ENCODE data around the gene ADARB1. TPM values are rescaled to one million over a fixed set of nuclear protein-coding genes. Genes with fewer than 3 reads are reported as not detected.

The ADARB1 gene
- polyA plus RNA-seq, 1 of the 3 experiments (the other 2 are of a cell fraction), result 7.8 TPM

DNA sequence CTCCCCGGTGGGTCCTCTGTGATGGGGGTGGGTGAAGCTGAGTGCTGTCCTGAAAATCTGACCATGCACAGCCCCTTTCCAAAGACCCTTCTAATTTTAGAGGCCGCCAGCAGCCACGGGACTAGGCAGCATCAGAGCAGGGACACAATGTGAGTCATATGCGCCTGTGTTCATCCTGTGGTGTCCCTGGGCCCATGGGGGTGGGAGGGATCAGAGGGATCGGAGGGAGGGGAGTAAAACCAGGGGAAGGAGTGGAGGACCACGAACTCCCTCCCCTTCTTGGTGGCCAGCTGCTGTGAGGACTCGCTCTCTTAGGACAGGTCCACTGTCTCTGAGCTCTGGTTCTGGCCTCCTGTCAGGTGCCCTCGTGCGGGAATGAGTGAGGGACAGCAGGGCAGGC is 61.5 kb downstream of the ADARB1 start:
- Histone ChIP-seq H3K4me1 (ENCODE audit: control insufficient read depth in 1 of 2, insufficient read depth in 2 of 2, low read depth in 1 of 2, low read length in 1 of 2) (peaks cover 0 to 8% of the 10 kb centered on the region in 2 experiments; a peak in 3 of 4 replicates), H3K27ac (ENCODE audit: low read depth in 2 of 2, low read length in 1 of 2) (peak overlapping the region in 1 of 2 experiments; percentile 26; a peak in 1 of 4 replicates), H3K9me3 (no peaks in the 10 kb centered on the region), H3K36me3 (replicated peaks in 1 of 2; ENCODE audit: control insufficient read depth in 1 of 2, insufficient read depth in 2 of 2, low read length in 1 of 2) (no peaks in the 10 kb centered on the region), H3K4me3 (ENCODE audit: low read depth in 2 of 2, low read length in 1 of 2) (no peak overlapping the region), H3K9me2 (no peaks in the 10 kb centered on the region), H3K27me3 (ENCODE audit: insufficient read depth) (no peaks in the 10 kb centered on the region), H2AFZ (ENCODE audit: low read depth) (no peak overlapping the region), H3K4me2 (no peak overlapping the region), H3K79me2 (ENCODE audit: insufficient read depth) (no peaks in the 10 kb centered on the region), H3K9ac (no peak overlapping the region), H3F3A (replicated peaks; ENCODE audit: insufficient read depth) (peaks cover 7% of the 10 kb centered on the region), H4K20me1 (ENCODE audit: insufficient read depth) (no peaks in the 10 kb centered on the region)
- DNase-seq, result no peak
- TF ChIP-seq ELF1 (IDR thresholded peaks at IDR 0.05) (no peak), PBX3 (IDR thresholded peaks at IDR 0.05) (no peak), RXRA (IDR thresholded peaks at IDR 0.05; ENCODE audit: borderline replicate concordance, low read depth) (no peak), ZBTB33 (IDR thresholded peaks at IDR 0.05; ENCODE audit: borderline replicate concordance, low read depth) (no peak), EZH2phosphoT487 (IDR thresholded peaks at IDR 0.05; ENCODE audit: borderline replicate concordance, low read depth) (no peak), NFIC (IDR thresholded peaks at IDR 0.05; ENCODE audit: borderline replicate concordance) (no peak), MXI1 (IDR thresholded peaks at IDR 0.05; ENCODE audit: low read depth, low read length) (no peak), EP300 (IDR thresholded peaks at IDR 0.05; ENCODE audit: borderline replicate concordance in 1 of 2, low read depth in 1 of 2, low read length in 1 of 2) (no peak), JUND (IDR thresholded peaks at IDR 0.05) (no peak), TEAD4 (IDR thresholded peaks at IDR 0.05; ENCODE audit: borderline replicate concordance, insufficient read depth) (no peak), GATA2 (CRISPR knock-in tag; IDR thresholded peaks at IDR 0.05) (no peak), RCOR1 (IDR thresholded peaks at IDR 0.05; ENCODE audit: low read length) (no peak), SIN3A (IDR thresholded peaks at IDR 0.05; ENCODE audit: borderline replicate concordance, low read depth, low read length) (no peak)
- TF ChIP-seq, protein P1, sequence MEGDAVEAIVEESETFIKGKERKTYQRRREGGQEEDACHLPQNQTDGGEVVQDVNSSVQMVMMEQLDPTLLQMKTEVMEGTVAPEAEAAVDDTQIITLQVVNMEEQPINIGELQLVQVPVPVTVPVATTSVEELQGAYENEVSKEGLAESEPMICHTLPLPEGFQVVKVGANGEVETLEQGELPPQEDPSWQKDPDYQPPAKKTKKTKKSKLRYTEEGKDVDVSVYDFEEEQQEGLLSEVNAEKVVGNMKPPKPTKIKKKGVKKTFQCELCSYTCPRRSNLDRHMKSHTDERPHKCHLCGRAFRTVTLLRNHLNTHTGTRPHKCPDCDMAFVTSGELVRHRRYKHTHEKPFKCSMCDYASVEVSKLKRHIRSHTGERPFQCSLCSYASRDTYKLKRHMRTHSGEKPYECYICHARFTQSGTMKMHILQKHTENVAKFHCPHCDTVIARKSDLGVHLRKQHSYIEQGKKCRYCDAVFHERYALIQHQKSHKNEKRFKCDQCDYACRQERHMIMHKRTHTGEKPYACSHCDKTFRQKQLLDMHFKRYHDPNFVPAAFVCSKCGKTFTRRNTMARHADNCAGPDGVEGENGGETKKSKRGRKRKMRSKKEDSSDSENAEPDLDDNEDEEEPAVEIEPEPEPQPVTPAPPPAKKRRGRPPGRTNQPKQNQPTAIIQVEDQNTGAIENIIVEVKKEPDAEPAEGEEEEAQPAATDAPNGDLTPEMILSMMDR (IDR thresholded peaks at IDR 0.05), result no peak
- TF ChIP-seq, protein P2, sequence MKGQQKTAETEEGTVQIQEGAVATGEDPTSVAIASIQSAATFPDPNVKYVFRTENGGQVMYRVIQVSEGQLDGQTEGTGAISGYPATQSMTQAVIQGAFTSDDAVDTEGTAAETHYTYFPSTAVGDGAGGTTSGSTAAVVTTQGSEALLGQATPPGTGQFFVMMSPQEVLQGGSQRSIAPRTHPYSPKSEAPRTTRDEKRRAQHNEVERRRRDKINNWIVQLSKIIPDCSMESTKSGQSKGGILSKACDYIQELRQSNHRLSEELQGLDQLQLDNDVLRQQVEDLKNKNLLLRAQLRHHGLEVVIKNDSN (IDR thresholded peaks at IDR 0.05; ENCODE audit: borderline replicate concordance, low read depth), result no peak
- WGBS (ENCODE audit: low lambda C conversion rate), result 80% methylated on average over 9 of the region's 9 CpGs
- ChIA-PET CTCF (interaction anchor here (1.1 to 8.8 kb wide), 24 partner anchors 8 to 675 kb away, joined by 3 to 357 read pairs (median 26); partner anchors contain the start of genes POFUT2, SLX9 and UBE2G2), POLR2A (no interaction called here)
